Measurements from ENCODE around the gene KLHL7.

GRCh38 chr7:23216021-23216420, 110.4 kb downstream of the KLHL7 start:
- TF ChIP-seq POLR2A (IDR thresholded peaks at IDR 0.05) (no peak), POLR2AphosphoS5 (IDR thresholded peaks at IDR 0.05) (no peak)
- TF ChIP-seq, protein P1, sequence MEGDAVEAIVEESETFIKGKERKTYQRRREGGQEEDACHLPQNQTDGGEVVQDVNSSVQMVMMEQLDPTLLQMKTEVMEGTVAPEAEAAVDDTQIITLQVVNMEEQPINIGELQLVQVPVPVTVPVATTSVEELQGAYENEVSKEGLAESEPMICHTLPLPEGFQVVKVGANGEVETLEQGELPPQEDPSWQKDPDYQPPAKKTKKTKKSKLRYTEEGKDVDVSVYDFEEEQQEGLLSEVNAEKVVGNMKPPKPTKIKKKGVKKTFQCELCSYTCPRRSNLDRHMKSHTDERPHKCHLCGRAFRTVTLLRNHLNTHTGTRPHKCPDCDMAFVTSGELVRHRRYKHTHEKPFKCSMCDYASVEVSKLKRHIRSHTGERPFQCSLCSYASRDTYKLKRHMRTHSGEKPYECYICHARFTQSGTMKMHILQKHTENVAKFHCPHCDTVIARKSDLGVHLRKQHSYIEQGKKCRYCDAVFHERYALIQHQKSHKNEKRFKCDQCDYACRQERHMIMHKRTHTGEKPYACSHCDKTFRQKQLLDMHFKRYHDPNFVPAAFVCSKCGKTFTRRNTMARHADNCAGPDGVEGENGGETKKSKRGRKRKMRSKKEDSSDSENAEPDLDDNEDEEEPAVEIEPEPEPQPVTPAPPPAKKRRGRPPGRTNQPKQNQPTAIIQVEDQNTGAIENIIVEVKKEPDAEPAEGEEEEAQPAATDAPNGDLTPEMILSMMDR (IDR thresholded peaks at IDR 0.05), result no peak

Data from suprapubic skin (tissue), 4 donors.